Fibroblast of skin of left biceps (primary cell): ENCODE data around the gene KCNK10.

Source experiments
- DNase-seq, 2 experiments: peaks; one replicate each; pipeline ENCODE4 v3.0.0-alpha.2; 2013; ENCODE audit warnings: low read depth in 2 of 2

KCNK10 gene

DNA sequence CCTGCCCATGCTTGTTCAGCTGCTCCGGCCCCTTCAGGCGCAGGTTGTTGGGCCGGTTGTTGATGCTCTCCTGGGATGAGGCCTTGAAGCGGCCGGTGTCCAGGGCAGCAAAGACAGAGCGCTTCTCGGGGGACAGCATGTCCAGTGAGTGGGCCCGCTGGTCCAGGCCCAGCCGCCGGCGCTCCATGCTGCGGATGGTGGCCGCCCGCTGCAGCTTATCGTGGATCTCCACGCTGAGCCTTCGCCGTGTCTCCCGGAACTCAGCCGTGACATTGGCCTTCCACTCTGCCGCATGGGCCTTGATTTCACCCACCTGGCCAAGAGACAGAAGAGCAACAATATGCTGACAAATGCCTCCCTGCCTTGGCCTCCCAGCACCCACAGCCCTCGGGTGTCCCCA, 137.2 kb downstream of the KCNK10 start:
- DNase-seq = no peak

- no peak for DNase-seq
Measured at GRCh38 chr14:88184956-88185355, 138.1 kb downstream of the KCNK10 start.

DNA sequence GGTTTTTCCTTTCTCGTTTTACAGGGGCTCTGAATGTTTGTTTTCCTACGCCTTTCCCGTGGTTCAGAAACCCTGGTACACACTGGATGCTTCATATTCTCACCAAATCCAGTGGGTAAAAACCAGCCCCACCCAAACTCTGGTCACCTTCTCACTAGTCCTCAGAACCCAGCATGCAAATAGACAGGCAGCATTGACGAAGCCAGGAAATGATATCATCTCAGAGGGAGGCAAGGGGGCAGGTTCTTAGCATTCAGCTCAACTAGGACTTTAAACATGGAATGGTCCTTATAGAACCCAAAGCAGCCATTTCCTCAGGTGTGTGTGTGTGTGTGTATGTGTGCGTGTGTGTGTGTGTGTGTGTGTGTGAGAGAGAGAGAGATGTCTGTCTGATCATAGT, 142.0 kb downstream of the KCNK10 start:
- no peak for DNase-seq

GRCh38 chr14:88179716-88180115, 143.4 kb downstream of the KCNK10 start:
- DNase-seq = no peak

- DNase-seq = no peak
Measured at GRCh38 chr14:88170333-88170732, 152.7 kb downstream of the KCNK10 start.

DNA sequence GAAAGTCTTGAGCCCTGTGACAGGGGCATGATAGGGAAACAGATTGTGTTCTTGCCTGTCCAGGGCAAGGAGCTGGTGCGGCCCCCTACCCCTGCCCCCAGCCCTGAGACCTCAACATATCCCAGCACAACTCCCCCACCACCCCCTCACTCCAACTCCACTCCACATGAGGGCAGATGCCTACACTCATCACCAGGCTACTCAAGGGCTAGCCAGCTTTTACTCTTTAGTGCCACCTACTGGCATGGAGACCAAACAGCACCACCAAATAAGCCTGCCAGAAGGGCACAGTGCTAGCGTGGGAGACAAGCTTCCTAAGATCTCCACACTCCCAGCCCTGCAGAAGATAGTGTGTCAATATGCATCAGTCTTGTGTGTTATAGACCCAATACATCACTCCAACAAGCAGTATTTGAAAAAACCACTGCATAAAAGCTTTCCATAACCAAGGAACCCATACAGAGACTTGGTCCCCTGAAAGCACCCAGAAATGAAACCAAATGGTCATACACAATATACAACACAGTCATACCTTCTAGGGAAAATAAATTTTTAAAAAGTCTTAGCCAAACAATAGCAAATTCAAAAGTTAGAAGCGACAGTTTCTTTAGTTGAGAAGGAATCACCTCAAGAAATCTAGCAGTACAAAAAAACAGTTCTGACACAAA, 154.4 kb downstream of the KCNK10 start:
- no peak for DNase-seq

GRCh38 chr14:88168025-88168424, 155.0 kb downstream of the KCNK10 start:
- DNase-seq = no peak

DNA sequence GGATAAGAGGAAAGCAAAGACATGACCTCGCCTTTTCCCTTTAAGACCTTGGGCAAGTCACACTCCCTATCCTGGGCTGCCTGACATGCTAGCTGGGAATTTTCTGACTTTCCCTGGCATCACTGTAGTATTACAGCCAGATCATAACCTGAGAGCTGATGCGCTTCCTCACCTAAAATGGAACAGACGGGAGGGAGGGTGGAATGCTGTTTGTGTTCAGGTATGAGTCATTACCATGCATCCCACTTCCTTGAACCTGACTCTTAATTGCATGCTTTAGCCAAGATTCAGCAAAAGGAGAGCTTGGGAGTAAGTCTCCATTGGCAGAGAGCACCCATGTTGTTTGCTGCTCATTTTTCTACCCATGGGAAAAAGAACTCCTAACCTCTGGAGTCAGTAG, 156.5 kb downstream of the KCNK10 start:
- DNase-seq = no peak

- no peak for DNase-seq
Measured at GRCh38 chr14:88164906-88165534, 158.0 kb downstream of the KCNK10 start.

DNA sequence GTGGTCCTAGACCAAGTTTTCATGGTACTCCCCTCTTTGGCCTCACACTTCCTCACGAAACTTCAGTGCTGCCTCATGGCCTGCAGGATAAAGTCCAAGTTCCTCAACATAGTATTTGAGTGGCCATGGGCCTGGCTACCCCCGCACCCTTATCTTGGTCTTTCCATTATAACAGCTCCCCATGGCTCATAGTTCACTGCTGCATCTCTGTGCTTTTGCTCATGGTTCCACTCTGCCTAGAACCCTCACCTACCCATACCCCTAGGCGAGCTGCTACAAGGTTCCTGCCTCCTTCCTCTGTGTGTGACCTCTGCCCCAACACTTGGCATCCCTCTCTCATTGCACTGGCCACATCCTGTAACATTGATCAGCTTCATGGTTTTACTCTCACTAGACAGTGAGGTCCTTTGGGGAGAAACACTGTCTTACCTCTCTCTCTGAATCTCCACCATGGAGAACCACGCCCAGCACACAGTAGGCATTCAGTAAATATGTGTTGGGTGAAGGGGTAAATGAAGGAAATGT, 159.3 kb downstream of the KCNK10 start:
- no peak for DNase-seq

DNA sequence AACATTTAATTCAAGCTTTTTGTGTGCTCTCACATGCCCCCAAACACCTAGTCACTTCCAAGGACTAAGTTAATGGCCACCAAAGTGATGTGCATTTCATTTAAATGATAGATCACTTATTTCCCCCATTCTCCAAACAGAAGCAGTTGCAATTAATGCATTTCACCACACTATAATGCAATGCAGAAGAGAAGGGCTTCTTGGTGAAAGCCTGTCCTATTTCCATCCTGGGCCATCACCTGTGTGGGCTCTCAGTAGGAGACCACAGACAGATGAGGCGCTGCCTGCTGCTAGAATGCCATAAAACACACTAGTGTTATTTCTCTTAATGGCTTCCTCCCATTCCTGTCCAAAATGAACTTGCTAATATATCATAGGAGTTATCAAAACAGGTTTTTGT, 166.9 kb downstream of the KCNK10 start:
- no peak for DNase-seq

- no peak for DNase-seq
Measured at GRCh38 chr14:88154926-88155325, 168.1 kb downstream of the KCNK10 start.

DNA sequence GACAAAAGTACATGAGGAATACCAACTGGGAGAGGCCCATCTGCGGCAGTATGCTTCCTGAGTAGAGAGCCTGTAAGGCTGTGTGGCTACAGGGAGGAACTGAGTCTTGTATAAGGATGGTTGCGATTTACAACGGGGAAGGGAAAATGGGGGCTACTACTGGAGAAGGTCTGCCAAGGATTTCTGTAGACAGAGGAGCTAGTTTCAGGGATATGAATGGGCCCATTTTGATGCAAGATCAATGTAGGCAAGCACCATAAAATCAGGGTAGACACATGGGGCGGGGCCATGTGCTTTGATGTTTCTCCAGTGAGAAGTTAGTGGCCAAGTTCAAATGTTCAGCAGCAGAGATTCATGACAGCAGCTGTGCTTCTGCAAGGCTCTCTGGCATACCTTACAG, 168.7 kb downstream of the KCNK10 start:
- no peak for DNase-seq

DNA sequence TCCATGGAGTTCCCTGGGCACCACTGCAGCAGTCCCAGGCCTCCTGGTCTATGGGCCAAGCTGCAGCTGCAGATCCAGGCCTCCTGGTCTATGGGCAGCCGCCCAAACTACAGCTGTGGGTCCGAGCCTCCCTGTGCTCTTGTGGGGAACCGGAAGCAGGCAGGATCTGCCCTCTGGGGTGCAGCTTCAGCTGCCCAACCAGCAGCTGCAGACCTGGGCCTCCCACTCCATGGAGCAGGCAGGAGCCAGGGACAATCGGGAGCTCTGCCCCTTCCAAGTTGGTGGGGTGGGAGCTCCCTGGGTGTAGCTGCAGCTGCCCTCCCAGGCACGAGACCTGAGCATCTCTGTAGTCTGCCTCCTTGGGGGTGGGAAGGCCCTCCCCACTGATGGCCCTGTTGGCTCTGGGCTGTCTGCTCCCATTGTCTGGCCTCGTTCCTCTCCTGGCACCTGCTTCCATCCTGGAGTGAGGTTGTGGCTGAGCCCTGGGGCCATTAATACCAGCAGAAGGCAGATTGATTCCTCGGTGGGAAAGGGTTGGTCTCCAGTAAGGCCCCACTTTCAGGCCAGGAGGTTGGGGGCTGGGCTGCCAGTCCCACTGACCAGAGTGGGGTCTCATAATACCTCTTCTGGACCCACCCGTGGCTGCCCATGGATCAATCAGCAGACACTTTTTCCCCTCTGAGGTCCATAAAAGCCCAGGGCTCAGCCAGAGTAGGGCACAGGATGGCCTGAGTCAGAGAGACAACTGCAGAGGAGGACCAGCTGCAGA, 176.0 kb downstream of the KCNK10 start:
- no peak for DNase-seq

GRCh38 chr14:88143810-88144209, 179.3 kb downstream of the KCNK10 start:
- DNase-seq = no peak

GRCh38 chr14:88142997-88143396, 180.1 kb downstream of the KCNK10 start:
- no peak for DNase-seq

DNA sequence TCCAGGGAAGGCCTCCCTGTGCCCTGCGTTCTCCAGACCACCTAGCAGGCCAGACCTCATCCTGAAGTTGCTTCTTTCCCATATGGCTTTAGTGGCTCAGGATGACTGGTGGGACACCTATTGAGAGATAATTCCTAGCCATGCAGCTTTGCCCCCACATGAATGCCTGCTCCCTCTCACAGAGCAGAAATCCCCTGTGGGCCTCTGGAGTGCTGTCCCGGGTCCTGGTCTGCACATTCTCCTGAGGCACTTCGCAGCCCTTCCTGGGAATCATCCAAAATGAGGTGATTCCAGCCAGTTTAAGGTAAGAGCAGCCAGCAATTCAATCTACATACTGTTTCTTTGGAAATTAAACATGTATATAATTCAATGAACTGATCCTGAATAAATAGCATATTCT, 182.2 kb downstream of the KCNK10 start:
- no peak for DNase-seq

DNA sequence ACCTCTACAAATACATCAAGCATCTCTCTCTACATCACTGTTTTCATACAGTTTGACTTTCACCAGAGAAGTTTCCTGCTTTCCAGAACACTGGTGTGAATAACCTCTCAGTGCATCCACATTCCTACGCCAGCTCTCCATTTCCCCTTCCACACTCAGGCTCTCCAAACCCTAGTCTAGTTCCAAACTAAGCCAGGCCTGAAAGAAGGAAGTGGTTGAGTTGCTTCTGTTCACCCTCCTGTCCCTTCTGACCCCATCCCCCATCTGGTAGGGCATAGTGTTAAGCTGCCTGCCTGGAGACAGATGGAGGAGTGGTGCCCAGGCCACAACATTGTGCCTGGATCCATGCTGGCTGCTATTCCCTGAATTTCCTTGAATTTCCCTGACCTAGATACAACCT, 185.7 kb downstream of the KCNK10 start:
- no peak for DNase-seq
